OCI-M1 (cell line): ENCODE data around the gene GLRA1.

Experiments
- DNase-seq: peaks from one replicate; lab custom pipeline; 2025; lab: John Stamatoyannopoulos, UW

GLRA1 gene

GRCh38 chr5:151924564-151925301, at the start of gene GLRA1:
GLRA1 (minus strand) TSS chr5:151924851; CDS start chr5:151924549, 302 bp downstream.
- peak; percentile 73 for DNase-seq

GRCh38 chr5:151970885-151971284, 46.2 kb upstream of the GLRA1 start:
- no peak for DNase-seq

DNA sequence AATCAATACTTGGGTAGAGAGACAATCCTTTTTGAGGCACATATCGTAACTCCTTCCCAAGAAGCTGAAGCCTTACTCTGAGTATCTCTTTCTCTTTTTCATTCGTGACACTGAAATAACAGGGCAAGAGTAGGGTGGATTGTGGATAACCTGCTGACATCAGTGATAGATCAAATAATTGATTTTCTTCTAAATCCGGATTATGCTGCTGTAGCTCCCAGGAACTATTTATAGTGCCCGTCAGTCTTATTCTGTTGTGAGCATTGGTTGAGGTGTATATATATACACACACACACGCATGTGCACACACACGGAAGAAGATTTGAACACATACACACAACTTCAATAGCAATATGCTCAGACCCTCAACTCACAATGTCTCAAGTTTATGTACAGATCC, 43.2 kb upstream of the GLRA1 start:
- no peak for DNase-seq

- DNase-seq: no peak
These were observed 41.4 kb upstream of the GLRA1 start for GRCh38 chr5:151966046-151966445.

GRCh38 chr5:151964471-151964870, 39.8 kb upstream of the GLRA1 start:
- no peak for DNase-seq

- no peak for DNase-seq
These were observed 36.9 kb upstream of the GLRA1 start for GRCh38 chr5:151961557-151961956.

DNA sequence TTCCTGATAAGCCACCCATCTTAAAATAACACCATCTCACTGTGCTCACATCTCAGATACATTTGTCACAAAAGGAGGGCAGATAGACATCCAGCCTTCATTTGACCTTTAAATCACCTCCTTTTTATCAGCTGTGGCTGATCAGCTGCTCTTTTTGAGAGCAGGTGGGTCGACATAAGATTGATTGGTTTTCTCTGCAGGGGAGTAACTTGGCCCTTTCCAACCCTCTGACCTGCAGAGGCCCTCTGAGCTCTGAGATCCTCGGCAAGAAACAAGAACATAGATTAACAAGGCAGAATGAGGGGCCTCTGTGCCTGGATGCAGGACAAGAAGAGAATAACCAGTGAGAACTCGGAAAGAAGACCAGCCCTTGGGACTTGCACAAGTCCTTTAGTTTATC, 33.5 kb upstream of the GLRA1 start:
- DNase-seq: no peak

GRCh38 chr5:151956725-151957124, 32.1 kb upstream of the GLRA1 start:
- no peak for DNase-seq

DNA sequence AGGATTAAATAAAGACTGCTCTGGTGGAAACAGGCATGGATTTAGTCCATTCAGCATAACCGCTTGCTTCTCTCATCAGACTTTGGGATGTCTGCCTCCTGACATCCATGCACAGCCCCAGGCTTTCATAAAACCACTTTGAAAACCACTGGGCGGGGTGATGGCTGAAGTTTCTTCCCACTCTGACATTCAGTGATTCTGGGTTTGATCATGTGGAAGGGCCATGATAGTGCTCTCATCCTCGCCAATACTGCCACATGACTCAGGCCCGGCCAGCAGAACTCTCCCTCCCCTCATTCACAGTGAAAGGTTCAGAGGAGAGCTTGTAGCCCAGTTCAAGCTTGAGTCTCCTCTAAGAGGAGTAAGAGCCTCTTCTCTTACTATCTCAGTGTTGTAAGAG, 29.6 kb upstream of the GLRA1 start:
- no peak for DNase-seq

DNA sequence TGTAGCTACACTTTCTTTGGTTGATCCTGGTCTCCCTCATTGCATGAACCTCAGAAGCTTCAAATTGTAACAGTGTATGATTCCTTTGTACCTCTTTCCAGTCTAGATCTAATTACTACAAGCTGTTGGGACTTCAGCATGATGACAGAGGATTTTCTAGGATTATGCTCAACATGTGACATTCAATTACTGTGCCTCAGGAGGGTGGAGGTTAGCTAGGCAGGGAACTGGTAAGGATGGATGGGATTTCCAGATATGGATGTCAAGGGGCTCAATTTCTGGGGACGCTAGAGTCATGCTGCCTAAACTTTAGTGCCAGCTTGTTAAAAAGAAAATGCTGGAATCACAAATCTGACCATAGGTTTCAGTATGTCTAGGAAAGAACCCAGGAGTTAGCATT, 29.2 kb upstream of the GLRA1 start:
- DNase-seq: no peak

DNA sequence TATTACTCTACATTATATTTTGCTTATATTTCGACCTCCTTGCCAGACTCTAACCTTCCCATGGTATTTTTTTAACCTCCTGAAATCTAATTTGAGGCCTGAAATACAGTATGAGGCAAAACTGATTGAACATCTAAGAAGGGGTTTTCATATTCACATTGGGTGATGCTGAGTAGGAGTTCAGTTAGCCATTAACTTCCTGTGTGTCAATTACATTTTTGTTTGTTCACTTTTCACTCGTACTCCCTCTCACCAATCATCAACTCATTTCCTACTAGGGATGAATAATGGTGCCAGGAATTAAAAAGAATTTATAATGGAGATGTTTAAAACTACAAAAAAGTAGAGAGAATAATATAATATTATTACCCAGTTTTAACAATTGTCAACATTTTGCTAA, 27.6 kb upstream of the GLRA1 start:
- no peak for DNase-seq

DNA sequence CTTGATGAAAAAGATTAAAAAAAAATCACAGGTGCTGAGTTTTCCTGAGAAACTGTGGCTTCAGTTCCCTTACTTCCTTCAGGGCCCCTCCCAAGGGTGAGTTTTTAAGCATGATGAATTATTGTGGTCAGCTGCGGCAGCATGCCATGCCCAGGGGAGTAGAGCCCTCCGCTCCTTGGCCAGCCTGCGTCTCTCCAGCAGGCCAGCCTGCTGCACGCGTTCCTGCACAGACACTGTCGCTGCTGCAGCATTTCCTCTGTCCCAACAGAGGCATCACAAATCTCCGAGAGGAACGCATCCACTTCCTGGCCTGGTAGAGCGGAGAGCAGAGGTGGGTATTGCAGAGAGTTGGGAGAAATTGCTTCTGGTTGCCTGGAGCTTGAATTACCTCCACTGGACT, 26.1 kb upstream of the GLRA1 start:
- no peak for DNase-seq

GRCh38 chr5:151949701-151950308, 25.2 kb upstream of the GLRA1 start:
- DNase-seq: no peak

- no peak for DNase-seq
These were observed 24.5 kb upstream of the GLRA1 start for GRCh38 chr5:151949113-151949512.

DNA sequence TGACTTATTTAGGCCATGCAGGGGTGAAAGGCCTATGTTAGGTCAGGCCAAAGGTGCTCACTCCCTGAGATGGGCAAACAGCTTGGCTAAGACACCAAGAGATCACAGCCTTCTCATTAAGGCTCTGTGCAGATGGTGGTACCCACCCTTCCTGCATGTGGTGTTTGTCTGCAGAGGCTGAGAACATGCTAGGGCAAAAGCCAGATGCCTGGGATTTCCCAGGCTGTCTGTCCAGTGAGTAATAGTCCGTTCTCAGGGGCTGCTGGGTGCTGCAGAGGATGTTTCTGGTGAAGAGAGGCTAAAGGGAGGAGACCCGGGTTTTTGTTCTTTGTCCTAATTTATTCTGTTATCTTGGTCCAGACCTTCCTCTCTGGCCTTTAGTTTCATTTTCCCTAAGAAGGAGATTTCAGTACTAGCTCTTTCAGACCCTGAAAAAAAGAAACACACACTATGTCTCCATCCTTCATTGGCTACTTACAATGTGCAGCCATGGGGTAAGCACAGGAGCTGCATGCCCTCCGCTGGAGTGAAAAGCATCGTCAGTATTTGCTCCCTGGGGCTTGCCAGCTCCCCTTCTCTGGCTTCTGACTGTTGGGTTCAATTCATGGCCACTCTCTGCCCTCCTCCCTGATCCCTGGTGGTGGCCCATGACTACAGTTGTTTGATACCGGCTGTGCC, 23.4 kb upstream of the GLRA1 start:
- peak; percentile 14 for DNase-seq

GRCh38 chr5:151937851-151938250, 13.2 kb upstream of the GLRA1 start:
- no peak for DNase-seq

DNA sequence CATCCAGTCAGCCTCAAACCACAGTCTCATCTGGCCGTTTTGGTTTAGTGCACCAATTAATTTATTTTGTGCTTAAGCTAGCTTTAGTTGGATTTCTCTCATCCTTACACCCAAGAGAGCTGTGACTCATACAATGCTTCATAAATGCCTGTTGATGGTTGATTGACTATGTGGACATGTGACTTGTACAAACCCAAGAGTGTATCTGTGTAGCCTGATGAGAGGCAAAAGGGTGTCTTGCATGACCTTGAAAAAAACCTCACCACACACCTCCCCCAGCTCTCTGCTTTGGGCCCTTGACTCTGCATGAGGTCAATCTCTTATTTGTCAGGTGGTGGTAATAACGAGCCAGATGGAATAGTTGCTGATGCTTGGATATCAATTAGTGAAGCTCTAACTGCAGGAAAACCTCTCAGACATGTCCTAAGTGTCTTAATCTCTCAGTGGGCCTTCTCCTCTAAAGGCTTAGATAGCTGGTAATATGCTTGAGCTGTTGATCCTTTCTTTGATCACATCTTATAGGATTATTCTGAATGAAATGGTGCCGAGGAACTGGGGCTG, 10.6 kb upstream of the GLRA1 start:
- no peak for DNase-seq

DNA sequence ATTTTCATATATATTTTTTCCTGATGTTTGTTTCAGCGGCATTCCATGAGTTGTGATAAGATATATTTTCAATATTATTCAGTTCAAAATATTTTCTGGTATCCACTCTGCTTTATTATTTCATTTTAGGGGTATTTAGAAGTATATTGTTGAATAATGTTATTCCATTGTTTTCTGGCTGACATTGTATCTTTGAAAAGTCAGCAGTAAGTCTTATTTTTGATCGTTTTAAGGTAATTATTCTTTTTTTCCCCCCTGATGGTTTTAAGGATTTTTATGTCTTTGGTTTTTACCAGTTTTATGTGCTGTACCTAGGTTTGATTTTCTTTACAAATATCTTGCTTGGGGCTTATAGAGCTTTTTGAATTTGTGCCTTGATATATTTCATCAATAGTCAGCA, 6.6 kb upstream of the GLRA1 start:
- DNase-seq: peak; percentile 10

DNA sequence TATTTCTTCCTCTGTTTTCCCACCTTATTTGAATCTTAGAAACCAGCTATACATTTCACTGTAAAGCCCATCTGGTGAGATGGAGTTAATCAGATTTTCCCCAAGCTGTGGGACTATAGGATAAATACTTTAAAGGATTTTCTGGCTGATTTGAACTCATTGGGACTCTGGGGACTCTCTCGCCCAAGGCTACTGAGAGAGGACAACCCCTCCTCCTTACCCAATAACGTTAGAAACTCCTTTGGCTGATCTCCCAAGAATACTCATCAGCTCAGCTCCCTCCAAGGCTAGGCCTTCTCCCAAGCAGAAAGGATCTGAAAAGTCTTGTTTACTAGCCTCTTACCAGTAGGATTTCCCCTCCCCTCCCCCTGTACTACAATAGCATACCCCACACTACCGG, 1.5 kb upstream of the GLRA1 start:
- no peak for DNase-seq

GRCh38 chr5:151925340-151925739, 689 bp upstream of the GLRA1 start:
- DNase-seq: no peak

DNA sequence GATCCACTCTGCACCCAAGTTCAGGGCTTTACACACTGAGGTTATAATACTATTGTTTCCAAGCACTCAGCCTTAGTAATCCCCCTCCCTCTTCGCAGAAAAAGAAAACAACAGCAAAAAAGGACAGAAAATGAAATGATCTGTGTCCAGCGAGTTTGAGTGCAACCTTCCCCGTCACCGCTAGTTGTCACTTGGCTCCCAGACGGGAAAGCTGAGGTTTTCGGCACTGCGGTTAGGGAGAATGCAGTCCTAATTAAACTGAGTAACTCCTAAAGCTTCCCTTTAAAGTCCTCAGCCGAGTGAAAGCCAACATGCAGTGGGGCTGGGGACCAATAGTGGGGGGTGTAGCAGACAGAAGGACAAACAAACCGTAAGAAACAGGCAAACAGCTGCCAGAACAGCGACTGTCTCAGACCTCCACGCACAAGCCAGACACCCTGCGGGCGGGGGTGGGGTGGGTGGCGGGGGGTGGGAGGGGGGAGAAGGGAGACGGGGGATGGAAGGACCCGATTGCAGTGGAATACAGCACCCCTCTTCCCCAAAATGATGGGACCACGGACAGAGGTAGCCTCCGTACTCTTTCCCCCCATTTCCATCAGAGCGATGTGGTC, 680 bp downstream of the GLRA1 start:
- DNase-seq: peak; percentile 22

DNA sequence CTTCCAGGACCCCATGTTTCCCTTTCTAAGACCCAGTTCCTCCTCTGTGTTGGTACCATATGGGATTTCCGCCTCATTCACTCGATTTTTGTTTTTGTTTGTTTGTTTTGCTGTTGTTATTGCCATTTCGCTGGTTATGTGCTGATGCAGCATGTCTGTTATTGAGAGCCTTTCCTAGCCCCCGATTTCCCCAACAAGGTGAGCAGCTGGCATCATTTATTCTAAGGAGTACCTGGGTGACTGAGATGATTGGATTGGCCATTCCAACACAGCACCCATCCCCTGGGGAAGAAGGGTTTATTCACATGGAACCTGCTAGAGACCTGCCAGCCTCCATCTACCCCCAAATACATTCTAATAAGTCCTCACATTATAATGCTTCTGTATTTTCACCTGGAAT, 2.7 kb downstream of the GLRA1 start:
- no peak for DNase-seq

DNA sequence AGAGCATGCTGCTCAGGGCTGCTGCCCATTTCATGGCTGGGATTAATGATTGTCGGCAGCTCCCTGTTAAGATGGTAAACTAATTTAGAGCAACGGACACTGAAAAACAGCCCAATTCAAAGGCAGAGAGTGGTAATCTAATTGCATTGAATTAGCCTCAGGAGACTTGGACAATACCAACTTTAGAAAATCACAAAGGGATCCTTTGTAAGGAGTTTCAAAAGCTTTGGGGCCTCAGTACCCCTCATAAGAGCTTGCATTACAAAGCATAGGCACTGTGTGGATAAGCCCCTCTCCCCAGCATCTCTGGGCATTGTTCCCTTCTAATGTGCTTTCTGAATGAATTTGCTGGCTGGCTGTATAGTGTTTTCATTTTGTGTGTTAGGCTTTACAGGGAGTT, 6.7 kb downstream of the GLRA1 start:
- no peak for DNase-seq
